Germinal center (tissue), 1 donor: ENCODE data around the gene RUNX1.

ENCODE experiments used
- DNase-seq: peaks from one replicate; pipeline ENCODE4 v3.0.0; 2012; ENCODE audit warnings: mixed read lengths, low spot score

Gene RUNX1

DNA sequence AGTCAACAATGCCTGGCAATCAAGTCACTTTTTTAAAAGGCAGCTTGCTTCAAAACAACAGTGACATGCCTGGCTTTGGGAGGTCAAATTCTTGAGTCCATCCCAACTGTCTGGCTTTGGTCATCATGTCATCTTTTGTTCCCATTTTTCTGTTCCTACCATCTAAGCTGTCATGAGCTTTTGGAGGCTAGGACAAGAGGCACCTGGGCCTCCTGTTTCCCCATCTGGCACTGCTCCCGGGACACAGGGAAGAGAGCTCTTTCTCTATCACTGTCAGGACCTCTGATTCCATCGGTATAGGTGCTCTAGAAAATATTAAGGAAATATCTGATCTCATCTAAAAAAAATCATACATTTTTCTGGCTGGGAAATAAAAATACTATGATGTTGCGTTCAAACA lies 224.0 kb downstream of the RUNX1 start:
- no peak for DNase-seq

DNA sequence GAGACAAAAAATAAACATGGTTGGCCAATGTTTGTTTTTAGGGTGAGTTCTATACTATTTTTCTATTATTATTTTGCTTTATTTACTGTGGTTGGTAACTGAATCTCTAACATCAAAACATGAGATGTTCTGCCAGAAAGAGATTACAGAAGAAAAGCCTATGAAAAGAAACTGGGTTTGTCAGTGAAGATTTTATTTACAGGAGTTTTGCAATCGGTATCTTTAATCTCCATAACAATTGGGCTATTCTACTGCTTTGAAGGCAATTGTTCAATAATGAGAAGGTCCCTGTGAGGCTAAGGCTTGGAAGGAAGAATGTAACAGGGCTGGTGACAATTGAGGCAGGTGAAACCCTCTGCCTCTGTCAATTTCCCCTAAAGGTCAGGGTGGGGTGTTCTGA lies 224.8 kb downstream of the RUNX1 start:
- DNase-seq = no peak

DNA sequence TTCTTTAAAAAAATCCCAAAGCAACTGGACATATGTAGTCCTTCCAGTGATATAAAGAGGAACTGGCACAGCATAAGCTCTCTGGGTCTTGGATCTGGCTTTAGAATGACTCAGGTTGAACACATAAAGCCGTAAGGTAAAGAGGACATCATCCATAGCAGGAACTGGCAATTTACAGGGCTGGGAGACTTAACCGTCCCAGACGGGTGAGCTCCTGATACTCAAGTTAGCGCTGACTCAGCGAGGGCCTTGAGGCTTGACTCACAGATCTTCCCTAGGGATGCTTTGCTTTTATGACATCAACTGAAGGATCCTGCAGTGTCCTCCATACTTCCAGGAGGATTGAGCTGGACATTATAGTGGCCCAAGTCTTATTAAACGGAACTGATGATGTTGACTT lies 226.2 kb downstream of the RUNX1 start:
- DNase-seq = no peak

DNA sequence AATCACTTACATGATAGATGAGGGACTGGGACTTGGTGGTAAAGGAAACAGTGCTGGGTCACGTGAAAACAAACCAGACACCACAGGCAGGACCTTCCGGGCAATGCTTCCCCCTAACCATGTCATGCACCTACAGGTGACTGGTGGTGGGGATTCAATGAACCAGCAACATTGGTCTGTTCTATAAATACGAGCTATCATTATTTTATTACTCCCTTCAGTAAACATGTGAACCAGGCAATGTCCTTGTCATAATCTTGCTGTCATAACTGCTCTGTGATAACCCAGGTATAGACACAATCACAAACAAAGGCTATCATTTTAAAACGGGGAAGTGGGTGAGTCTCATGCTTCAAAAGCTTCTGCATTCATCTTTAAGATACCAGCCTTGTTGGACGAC lies 226.9 kb downstream of the RUNX1 start:
- no peak for DNase-seq

DNA sequence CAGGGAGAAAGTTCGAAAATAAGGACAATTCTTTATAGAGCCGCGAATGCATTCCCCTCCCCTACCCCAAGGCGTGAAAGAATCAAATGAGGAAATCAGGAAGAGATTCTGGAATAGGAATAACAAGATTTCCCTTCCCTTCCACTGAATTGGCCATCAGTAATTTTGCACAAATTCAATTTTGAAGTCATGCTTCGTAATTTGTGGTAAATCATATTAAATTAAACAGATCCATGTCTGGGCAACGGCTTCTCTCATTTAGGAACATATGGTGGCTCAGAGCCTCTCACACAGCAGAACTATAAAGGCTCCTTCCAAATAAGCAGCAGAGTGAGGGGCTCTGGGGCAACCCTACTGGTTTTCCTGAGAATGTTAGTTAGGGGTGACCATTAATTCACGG lies 227.4 kb downstream of the RUNX1 start:
- DNase-seq = no peak

DNA sequence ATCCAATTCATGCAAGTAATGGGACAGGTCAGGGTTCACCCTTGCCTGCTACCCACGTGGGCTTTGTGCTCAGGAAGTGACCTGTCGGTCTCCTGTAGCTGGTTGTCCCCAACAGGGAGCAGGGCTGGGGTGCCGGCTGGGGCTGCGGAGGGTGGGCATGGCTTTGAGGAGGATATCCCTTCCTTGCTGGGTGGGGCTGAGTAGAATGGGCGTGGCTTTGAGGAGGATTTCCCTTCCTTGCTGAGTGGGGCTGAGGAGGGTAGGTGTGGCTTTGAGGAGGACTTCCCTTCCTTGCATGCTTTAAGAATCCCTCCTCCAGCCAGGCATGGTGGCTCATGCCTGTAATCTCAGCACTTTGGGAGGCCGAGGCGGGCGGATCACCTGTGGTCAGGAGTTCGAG lies 229.1 kb downstream of the RUNX1 start:
- DNase-seq = no peak

DNA sequence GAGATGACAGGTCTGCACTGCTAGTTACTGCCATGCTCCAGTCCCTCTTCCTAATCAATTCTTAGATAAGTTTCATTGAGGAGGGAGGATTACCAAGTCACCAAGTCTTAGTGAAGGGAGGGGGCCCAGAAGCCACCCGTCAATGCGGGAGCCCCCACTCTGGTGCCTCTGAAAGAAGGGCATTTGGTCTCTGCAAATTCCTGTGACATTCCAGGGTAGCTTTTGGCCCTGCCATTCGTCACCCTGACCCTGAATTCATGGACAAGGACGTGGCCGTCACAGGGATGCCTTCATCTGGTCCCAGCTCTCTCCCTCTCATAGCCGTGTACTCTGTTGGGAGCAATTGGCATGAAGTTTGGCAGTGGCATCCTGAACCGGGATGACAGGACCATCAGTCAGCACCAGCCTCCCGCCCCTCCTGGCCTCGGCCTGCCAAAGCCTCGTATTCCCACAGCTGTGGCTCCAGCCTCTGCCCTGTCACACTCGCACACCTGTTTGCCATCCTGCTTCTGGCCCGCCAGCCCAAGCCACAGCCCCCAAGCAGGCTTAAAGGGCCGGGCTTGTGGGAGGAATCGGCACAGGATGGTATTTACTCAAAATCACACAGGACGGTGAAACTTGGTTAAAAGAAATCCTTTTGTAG lies 229.6 kb downstream of the RUNX1 start:
- DNase-seq = no peak

DNA sequence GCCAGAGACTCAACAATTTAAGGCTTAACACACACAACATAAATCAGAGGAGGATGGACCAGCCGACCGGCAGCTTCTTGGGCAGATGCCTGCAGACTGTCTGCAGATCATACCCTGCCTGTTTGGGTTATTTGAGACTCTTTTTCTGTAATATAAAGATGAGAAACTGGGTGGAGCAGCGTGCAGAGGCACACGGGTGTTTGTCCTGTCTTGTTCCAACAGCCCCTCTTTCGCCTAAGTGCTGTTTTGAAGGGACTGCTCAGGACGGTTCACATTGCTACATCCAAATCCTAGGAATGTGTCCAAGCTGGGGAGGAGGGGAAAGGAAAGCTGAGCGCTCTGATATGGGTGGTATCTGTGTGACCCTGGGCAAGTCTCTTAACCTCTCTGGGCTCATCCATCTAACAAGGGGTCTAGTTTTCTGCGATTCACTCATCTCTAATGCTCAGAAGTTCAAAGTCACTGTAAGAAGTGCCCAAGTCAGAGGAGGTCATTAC lies 230.4 kb downstream of the RUNX1 start:
- no peak for DNase-seq

DNA sequence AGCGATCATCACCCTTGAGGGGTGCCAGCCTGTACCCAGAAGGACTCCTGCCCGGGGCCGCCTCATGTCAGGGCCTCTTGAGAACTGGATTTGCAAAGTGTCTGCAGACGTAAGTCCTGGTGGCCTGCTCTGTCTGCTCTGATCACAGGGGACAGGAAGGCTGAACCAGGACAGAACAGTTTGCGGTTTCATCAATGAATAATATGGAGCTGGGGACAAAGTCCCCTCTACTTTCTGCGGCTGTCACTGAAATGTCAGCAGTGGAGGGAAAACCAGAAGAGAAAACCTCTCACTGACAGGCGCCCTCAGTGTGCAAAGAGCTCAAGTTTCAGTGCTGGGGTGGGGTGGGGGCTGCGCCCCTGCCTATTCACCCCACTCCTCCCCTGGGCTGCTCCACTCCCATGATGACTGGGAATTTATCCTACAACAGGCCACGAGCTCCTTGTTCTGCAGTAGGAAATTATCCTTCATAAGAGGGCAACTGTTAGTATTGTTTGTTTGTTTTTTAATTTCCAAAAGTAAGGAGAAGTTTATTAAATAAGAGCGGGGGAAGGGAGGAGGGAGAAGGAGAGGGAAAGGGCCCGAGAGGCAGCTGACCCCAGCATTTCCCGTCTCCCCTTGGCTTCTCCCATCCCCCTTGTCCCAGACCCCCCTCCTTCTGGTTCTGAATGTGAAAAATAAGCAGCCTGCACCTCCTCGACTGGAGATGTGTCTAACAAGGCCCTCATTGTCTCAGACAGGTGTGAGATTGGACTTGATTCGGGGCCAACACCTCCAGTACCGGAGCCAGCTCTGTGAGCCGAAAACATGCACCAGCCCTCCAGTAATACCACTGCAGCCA lies 231.1 kb downstream of the RUNX1 start:
- DNase-seq = no peak

DNA sequence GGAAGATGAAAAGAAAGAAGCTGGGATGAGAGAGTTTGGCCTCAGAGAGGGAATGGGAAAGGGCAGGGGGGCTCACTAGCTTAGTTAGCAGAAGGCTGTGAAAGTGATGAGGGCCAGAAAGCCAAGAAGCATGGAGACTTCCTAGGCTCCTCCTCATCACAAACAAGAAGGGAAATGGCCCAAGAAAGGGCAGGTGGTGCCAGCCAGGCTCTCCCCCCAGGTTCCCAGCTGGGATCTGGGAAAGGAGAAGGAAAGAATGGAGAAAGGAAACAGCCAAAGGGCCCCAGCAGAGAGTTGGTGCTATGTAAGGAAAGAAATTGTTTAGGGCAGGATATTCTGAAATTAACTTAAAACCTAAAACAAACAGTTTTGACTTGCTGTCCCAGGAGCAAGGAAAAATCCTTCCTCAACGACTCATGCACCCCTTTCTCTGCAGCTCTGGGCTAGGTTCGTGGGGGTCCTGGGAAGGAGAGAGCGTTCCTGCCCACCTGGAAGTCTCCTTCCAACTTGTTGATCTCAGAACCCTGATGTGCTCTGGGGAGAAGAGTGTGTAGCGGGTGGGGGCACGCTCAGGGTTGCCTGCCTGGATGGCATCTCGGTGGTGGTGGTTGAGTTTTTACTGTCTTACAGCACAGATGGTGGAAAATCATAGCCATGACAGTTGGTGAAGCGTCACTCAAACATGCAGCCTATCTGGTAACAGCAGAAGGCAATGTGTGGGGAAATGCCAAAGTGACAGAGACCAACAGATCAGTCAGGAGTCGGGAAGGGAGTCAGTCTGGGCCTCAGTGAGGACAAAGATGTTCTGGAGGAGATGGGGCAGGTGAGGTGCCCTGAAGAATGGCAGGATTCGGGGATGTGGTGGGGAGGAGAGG lies 233.0 kb downstream of the RUNX1 start:
- DNase-seq = no peak

DNA sequence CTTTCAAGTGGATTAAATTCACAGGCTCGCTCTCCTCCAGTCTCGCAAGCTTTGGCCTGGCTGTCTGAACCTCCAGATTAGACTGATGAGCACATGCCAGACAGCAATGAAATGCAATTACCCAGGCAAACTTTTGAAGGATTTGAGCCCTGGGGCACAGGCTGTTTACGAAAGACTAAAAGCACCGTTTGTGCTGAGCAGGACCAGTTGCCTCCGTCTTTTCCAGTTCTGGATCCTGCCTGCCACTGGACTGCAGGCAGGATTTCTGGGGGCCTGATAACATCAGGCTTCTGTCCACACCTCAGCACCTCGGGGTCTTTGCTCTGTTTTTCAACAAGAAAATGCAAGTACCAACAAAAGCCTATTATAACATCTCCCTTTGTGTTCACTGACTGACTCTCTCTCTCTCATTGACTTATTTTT lies 234.6 kb downstream of the RUNX1 start:
- no peak for DNase-seq

DNA sequence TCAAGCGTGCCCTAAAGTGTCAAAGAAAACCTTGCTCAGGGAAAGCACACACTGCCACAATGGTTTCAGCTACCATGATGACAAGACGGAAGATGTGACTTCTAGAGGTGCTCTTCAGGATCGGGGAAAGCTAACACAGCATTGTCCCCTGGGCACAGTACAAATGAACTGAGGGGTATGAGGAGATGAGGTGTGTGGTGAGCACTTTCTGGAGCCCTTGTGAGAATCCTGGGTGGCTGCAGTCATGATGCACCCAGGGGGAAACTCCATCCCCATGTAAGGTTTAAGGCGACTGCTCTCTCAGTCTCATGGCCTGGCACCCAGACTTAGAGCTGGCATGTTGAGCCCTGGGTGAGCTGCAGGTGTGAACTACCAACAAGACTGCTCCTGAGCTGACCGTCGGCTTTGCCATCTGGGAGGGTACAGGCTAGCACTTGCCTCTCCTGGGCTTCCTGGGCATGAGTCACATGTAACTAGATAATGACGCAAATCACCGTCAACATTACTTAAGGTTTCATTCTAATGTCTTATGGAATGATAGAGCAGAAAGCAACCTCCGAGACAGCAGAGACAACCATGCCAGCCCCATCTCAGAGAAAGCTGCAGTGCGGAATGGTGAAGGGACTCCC lies 235.7 kb downstream of the RUNX1 start:
- no peak for DNase-seq

DNA sequence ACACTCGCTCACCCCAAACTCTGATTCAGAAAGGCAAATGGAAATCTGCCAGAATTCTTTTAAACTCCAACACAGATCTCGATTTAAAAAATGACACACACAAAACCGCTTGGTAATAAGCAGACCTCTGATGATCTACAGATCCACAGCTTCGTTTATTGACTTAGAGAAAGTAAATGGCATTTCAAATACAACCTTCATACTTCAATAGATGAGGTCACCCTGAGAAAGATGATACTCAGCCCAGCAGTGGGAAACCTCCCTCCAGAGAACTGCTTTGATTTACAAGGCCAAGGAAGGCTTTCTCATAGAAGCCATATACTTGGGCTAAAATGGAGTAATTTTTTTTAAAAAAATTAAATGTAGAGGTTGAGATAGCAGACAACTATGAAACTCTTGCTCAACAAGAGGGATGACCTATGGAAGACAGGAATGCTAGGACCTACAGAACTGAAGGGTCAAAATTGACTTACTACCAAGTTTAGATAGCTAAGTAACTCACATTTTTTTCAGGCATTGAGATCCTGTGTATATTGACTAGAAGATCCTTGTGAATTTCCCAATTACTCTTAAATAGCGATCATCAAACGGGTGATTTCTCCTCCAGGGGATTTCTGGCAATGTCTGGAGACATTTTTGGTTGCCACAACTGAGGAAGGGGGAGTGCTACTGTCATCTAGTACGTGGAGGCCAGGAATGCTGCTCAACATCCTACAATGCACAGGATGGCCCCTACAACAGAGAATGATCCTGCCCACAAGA lies 236.4 kb downstream of the RUNX1 start:
- no peak for DNase-seq

DNA sequence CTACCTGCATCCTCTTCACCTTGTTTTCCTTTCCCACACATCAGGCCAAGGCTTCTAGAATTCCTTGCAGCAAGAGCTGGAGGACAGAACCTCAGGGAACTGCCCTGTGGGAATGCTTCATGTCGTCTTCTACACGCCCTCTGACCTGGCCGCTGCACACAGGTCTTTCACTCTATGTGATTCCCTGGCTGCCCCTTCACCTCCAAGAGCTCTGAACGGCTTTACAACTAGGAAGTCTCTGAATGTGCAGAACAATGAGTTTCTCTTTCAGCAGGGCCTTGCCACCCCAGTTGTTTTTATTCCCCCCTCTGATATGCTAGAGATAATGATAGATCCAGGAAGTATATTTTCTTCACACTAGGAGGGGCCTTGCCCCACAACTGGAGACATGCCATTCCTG lies 237.7 kb downstream of the RUNX1 start:
- DNase-seq = no peak

DNA sequence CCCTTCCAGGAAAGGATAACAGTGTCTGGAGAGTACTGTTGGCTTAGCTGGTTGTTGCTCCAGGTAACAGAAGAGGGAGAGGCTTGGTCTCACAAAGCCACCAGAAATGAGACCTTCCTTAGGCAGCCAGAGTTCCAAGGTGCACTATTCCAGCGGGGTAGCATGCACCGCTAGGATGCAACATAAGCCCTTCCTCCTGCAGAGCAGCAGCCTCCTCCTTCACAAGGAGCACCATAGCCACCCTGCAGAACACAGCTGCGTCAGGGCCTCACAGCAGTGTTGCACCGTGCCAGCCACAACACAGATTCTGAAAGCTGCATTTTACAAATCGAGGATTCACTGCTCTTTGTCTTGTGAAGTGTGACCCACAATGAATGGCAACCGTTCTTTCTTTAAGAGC lies 238.3 kb downstream of the RUNX1 start:
- no peak for DNase-seq

DNA sequence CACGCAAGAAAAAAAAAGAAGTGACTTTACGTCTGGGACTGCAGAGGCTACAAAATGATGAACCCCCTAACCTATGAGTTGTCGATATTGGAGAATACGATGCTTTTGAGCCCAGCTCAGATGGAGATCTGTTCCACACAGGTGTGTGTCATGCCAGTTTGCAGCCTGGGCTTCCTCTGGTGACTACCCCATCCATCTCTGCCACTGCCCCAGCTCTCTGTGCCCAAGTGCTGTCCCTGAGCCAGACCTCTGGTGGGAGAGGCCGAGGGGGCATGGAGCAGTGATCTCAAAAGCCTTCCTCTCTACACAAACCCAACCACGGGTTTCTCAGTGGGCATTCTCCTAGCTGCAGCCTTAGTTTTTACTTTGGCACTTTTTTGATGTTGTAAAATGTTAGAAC lies 239.3 kb downstream of the RUNX1 start:
- DNase-seq = no peak

DNA sequence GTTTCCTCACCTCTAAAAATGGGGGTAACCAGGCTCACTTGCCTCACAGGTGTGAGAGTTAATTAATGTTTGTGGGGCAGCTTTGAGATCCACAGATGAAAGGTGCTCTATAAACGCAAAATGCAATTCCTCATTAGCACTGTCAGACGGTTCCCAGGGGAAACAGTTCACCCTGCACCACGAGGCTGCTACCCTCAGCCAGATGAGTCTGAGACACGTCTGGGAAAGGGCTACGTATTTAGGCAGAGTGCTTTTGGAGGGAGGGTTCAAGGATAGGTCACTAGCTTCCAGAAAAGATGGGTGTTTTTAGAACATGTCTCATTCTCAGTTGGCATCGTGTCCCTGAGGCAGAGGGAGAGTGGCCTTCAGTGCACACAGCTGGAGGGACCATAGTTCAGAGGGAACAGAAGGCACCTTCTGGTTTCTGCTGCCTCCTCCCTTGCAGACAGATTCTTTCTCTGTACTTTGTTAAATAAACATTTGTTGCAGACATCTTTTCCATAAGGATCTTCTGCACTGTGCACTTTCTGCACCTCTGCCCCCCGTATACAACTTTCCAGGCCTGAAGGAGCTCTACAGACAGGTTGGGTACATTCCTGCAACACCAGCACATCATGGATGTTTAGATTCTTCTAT lies 240.4 kb downstream of the RUNX1 start:
- DNase-seq = no peak

DNA sequence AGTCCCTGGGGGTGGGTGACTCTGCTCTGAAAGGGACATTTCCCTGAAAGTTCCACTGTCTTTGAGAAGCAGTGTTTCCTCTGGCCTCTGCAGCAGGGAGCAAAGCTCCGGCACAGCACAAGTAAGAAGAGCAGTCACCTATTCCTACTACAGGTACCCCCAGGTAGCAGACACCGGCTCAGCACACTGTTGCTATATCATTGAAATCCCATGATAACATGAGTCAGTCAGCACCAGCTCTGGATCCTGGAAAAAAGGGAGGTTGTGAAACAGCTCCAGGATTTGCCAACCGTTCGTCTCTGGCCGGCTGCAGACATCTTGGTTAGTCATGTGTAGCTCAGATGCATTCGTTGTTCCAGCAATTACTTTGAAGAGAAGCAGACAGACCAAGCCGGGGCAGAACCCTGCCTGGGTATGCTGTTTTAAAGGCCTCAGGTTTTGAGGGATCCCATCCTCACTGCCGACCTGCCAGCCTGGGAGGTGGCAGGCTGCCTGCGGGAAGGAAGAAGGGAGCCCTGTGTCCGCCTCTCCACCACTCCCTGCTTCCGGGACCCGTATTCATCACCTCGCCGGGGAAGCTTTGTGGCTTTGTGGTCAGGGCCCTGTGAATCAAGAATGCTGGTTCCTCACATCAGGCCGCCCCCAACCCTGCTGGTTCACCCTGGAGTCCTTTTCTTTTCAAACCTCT lies 241.1 kb downstream of the RUNX1 start:
- no peak for DNase-seq

DNA sequence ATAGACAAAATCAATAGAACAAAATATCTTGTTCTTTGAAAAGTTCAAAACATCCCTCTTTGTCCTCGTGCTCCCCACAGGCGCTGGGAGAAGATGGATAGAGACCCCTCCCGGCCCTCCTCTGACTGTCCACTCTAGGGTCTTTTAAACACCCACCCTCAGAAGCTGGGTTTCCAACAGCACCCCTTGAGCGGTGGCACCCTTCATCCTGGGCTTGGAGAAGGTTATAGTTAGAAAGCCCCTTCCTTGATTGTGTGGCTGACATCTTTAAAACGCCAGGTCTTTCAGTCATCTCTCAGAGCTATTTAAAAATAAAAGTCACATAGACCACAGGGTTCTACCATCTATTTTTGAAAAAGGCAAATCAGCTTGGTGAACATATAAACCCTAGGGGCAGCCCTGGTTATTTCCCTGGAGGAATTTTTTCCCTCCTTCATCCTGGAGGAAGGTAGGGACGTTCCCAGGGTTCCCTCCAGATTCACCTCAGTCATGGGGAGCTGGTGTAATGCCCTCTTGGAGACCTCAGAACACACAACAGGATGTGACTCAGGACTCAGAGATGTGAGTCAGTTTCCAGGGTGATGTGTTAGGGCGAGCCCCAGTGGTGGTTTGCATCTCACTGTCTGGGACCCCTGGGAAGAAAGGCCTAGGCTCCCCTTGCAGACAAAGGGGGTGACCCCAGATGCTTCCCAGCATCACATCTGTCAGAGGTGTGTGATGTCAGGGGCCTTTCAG lies 241.8 kb downstream of the RUNX1 start:
- DNase-seq = no peak

DNA sequence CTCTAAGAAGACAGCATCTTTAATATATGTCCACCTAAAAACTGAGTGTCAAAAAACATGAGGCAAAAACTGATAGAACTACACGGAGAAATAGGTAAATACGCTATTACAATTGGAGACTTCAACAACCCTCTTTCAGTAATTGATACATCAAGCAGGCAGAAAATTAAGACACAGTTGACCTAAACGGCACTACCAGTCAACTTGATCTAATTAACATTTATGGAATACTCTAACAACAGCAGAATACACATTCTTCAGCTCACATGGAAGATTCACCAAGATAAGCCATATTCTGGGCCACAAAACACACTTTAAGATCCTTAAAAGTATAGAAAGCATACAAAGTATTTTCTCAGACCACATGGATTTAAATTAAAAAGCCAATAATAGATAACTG lies 242.7 kb downstream of the RUNX1 start:
- DNase-seq = no peak
